GM12878 (cell line): Measurements from ENCODE around the gene WWOX. TPM values are rescaled to one million over a fixed set of nuclear protein-coding genes. Genes with fewer than 3 reads are reported as not detected.

Experiments used
- ATAC-seq: fragments of 200-7000 bp; cut with Tn5 transposase; 3 replicates; pipeline ENCODE4 v1.9.1; 2020; ENCODE audit warnings: mild to moderate bottlenecking, moderate library complexity
- BruUV-seq: library from RNA; stranded (reverse); fragments of 400-500 nt; replicated peaks from 2 replicates; lab custom pipeline; 2021; lab: Mats Ljungman, UMichigan
- CTCF ChIA-PET: fragments of 300-600 bp; sonication (Branson Sonifier 250); formaldehyde crosslinking; extraction: SDS; loops from one replicate; lab custom pipeline; 2021; ENCODE audit warnings: inconsistent platforms; lab: Yijun Ruan, JAX
- POLR2A ChIA-PET: fragments of 350-600 bp; formaldehyde crosslinking; extraction: SDS; loops from one replicate; lab custom pipeline; 2021; ENCODE audit warnings: inconsistent platforms; lab: Charles Lee
- RAD21 ChIA-PET: fragments of 300-600 bp; sonication (Branson Sonifier 250); formaldehyde crosslinking; loops from one replicate; lab custom pipeline; 2023; ENCODE audit warnings: antibody characterized with exemption; ENCODE audit not compliant: unreplicated experiment; lab: Charles Lee
- SMC1A ChIA-PET: fragments of 300-600 bp; sonication (Branson Sonifier 250); formaldehyde crosslinking; loops from one replicate; lab custom pipeline; 2023; ENCODE audit not compliant: unreplicated experiment, uncharacterized antibody; lab: Charles Lee
- DNase-seq: peaks from one replicate; pipeline ENCODE4 v3.0.0-alpha.2; 2011; ENCODE audit warnings: low read depth, low spot score
- FAIRE-seq: peaks from 3 replicates; lab custom pipeline; 2011; peaks lifted over from hg19 to GRCh38; lab: Jason Lieb, UNC
- H2AFZ ChIP-seq: 2 replicates; pipeline ENCODE4 v1.6.0; 2011; ENCODE audit warnings: low read depth, low read length, control low read depth; ENCODE audit not compliant: control insufficient read depth
- H3K27ac ChIP-seq: 2 replicates; pipeline ENCODE4 v1.5.1; 2011; ENCODE audit warnings: control low read depth; ENCODE audit not compliant: control insufficient read depth, insufficient read depth
- H3K27me3 ChIP-seq, 2 experiments: replicated peaks in 1 of 2; 2 replicates each; pipeline versions ENCODE4 v1.6.0 to v1.6.1; 2011; ENCODE audit warnings: low read length in 1 of 2; ENCODE audit not compliant: control insufficient read depth in 2 of 2, insufficient read depth in 2 of 2
- H3K36me3 ChIP-seq, 2 experiments: 2 replicates each; pipeline ENCODE4 v1.5.1; 2011; ENCODE audit warnings: low read length in 1 of 2; ENCODE audit not compliant: control insufficient read depth in 2 of 2, insufficient read depth in 2 of 2
- H3K4me1 ChIP-seq: 2 replicates; pipeline ENCODE4 v1.6.1; 2011; ENCODE audit warnings: mild to moderate bottlenecking, low read length, moderate library complexity, mixed read lengths; ENCODE audit not compliant: control insufficient read depth, insufficient read depth
- H3K4me2 ChIP-seq: 2 replicates; pipeline ENCODE4 v1.6.0; 2011; ENCODE audit warnings: control low read depth; ENCODE audit not compliant: control insufficient read depth, insufficient read depth
- H3K4me3 ChIP-seq: fragments of 200-600 bp; sonication (generic); 2 replicates; pipeline ENCODE4 v1.5.1; 2016
- H3K79me2 ChIP-seq: 2 replicates; pipeline ENCODE4 v1.6.0; 2011; ENCODE audit warnings: low read length; ENCODE audit not compliant: control insufficient read depth, insufficient read depth
- H3K9ac ChIP-seq: 2 replicates; pipeline ENCODE4 v1.8.0; 2011; ENCODE audit warnings: low read length, control low read depth, mixed read lengths; ENCODE audit not compliant: control insufficient read depth, insufficient read depth
- H3K9me3 ChIP-seq: replicated peaks from 3 replicates; pipeline ENCODE4 v1.5.1; 2011; ENCODE audit warnings: mild to moderate bottlenecking, low read length; ENCODE audit not compliant: control insufficient read depth, insufficient read depth
- H4K20me1 ChIP-seq: 2 replicates; pipeline ENCODE4 v1.6.0; 2011; ENCODE audit not compliant: control insufficient read depth, insufficient read depth
- BMI1 ChIP-seq: fragments of 450-650 bp; IDR thresholded peaks from 2 replicates; pipeline ENCODE4 v1.6.1; 2016; ENCODE audit warnings: mild to moderate bottlenecking, moderate library complexity, borderline replicate concordance
- CHD4 ChIP-seq: fragments of 200-600 bp; sonication (generic); IDR thresholded peaks from 2 replicates; pipeline ENCODE4 v1.6.1; 2016; ENCODE audit warnings: mild to moderate bottlenecking
- CREM ChIP-seq: IDR thresholded peaks from 2 replicates; pipeline ENCODE4 v1.6.1; 2014; ENCODE audit warnings: antibody characterized with exemption, low read depth
- IKZF1 ChIP-seq: fragments of 450-650 bp; conservative IDR thresholded peaks from 2 replicates; pipeline ENCODE4 v1.6.1; 2017; ENCODE audit warnings: antibody characterized with exemption, mild to moderate bottlenecking
- TAF1 ChIP-seq: IDR thresholded peaks from 2 replicates; pipeline ENCODE4 v1.6.1; 2011; ENCODE audit warnings: mild to moderate bottlenecking, low read depth, low read length, borderline replicate concordance
- WGBS: methylation state at CpG from one replicate; pipeline ENCODE4 v1.1.6; 2016; ENCODE audit warnings: low lambda C conversion rate; ENCODE audit not compliant: insufficient replicate concordance, insufficient coverage; ENCODE audit errors: missing lambda C conversion rate; 5-methylcytosine and 5-hydroxymethylcytosine counted together
- in situ Hi-C: fragments of 300-500 bp; cut with MboI; formaldehyde crosslinking; loops from 9 replicates; pipeline ENCODE4 v1.14.3; 2018; ENCODE audit warnings: mixed read lengths
- intact Hi-C: fragments of 100-400 bp; cut with micrococcal nuclease; formaldehyde crosslinking; loops from one replicate; pipeline ENCODE4 v1.14.2; 2022; ENCODE audit not compliant: unreplicated experiment
- polyA plus RNA-seq, 11 experiments: library from polyadenylated mRNA; depleted of rRNA in 4 of 11; unstranded in 6 of 11; stranded (reverse) in 5 of 11; fragments of >200 nt; fragmentation: Nextera tagmentation in 4 of 11; fragmentation: Illumina TruSeq in 1 of 11; extraction: Ambion mirVana in 4 of 11; extraction: Trizol in 1 of 11; gene quantifications; 1 replicate in 1 of 11; 2 replicates in 10 of 11; pipeline versions ENCODE4 v1.2.1 to v1.2.3, GENCODE V29; 2011 to 2016; ENCODE audit warnings: inconsistent platforms in 2 of 11, missing spikeins in 2 of 11, low read depth in 1 of 11
- total RNA-seq, 4 experiments: library from RNA; depleted of rRNA in 3 of 4; stranded (reverse); fragments of >200 nt in 3 of 4; fragmentation: Illumina TruSeq in 1 of 4; extraction: Trizol in 1 of 4; gene quantifications; 2 replicates each; pipeline versions ENCODE4 v1.2.1 to v1.2.3, GENCODE V29; 2013 to 2021
- TF ChIP-seq, protein P1 (sequence below): fragments of 450-650 bp; IDR thresholded peaks from 2 replicates; pipeline ENCODE4 v1.6.1; 2017; ENCODE audit warnings: antibody characterized with exemption, mild to moderate bottlenecking, moderate library complexity
- TF ChIP-seq, protein P2 (sequence below): IDR thresholded peaks from 2 replicates; pipeline ENCODE4 v1.6.1; 2012; ENCODE audit warnings: mild to moderate bottlenecking, low read depth, low read length

WWOX gene
- total and polyA plus RNA-seq, 10 of the 15 experiments (the other 5 are each of a cell fraction or from before 2014, with no cell fraction given): 2.8 to 24.4 (median 17.8) TPM

DNA sequence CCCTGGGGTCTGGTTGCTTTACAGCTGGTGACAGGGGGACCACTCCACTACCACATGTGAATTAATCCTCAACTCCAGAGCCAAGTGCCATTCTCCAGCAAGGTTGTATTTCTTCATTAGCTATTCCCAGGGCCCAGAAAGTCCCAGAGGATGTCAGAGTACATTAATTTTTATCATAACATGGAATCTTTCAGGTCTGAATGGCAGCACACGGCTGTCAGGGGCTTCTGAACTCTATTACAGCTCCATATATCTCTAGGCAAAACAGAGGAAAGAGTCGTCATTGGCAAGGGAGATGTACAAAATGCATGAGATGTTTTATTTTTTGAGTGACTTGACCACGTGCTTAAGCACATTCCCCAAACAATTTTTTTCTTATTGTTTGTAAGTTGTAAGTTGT lies 303.4 kb downstream of the WWOX start:
- ChIA-PET RAD21 (no interaction called here), POLR2A (no interaction called here), CTCF (no interaction called here), SMC1A (interaction anchor here (0.6 kb wide), 1 partner anchor 375 kb away, joined by 3 read pairs; no protein-coding TSS in a partner anchor)
- Histone ChIP-seq H3K4me1 (no peaks in the 10 kb centered on the region), H3K79me2 (no peaks in the 10 kb centered on the region), H4K20me1 (no peaks in the 10 kb centered on the region), H3K9ac (no peak overlapping the region), H3K27me3 (no peaks in the 10 kb centered on the region), H3K4me2 (no peak overlapping the region), H3K36me3 (no peaks in the 10 kb centered on the region), H3K4me3 (no peak overlapping the region), H3K27ac (no peak overlapping the region), H3K9me3 (no peaks in the 10 kb centered on the region), H2AFZ (no peak overlapping the region)
- no peak for TF ChIP-seq TAF1
- no peak for TF ChIP-seq IKZF1
- TF ChIP-seq, protein P1, sequence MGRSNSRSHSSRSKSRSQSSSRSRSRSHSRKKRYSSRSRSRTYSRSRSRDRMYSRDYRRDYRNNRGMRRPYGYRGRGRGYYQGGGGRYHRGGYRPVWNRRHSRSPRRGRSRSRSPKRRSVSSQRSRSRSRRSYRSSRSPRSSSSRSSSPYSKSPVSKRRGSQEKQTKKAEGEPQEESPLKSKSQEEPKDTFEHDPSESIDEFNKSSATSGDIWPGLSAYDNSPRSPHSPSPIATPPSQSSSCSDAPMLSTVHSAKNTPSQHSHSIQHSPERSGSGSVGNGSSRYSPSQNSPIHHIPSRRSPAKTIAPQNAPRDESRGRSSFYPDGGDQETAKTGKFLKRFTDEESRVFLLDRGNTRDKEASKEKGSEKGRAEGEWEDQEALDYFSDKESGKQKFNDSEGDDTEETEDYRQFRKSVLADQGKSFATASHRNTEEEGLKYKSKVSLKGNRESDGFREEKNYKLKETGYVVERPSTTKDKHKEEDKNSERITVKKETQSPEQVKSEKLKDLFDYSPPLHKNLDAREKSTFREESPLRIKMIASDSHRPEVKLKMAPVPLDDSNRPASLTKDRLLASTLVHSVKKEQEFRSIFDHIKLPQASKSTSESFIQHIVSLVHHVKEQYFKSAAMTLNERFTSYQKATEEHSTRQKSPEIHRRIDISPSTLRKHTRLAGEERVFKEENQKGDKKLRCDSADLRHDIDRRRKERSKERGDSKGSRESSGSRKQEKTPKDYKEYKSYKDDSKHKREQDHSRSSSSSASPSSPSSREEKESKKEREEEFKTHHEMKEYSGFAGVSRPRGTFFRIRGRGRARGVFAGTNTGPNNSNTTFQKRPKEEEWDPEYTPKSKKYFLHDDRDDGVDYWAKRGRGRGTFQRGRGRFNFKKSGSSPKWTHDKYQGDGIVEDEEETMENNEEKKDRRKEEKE: no peak
- TF ChIP-seq CREM: no peak
- TF ChIP-seq BMI1: no peak
- TF ChIP-seq CHD4: no peak
- TF ChIP-seq, protein P2, sequence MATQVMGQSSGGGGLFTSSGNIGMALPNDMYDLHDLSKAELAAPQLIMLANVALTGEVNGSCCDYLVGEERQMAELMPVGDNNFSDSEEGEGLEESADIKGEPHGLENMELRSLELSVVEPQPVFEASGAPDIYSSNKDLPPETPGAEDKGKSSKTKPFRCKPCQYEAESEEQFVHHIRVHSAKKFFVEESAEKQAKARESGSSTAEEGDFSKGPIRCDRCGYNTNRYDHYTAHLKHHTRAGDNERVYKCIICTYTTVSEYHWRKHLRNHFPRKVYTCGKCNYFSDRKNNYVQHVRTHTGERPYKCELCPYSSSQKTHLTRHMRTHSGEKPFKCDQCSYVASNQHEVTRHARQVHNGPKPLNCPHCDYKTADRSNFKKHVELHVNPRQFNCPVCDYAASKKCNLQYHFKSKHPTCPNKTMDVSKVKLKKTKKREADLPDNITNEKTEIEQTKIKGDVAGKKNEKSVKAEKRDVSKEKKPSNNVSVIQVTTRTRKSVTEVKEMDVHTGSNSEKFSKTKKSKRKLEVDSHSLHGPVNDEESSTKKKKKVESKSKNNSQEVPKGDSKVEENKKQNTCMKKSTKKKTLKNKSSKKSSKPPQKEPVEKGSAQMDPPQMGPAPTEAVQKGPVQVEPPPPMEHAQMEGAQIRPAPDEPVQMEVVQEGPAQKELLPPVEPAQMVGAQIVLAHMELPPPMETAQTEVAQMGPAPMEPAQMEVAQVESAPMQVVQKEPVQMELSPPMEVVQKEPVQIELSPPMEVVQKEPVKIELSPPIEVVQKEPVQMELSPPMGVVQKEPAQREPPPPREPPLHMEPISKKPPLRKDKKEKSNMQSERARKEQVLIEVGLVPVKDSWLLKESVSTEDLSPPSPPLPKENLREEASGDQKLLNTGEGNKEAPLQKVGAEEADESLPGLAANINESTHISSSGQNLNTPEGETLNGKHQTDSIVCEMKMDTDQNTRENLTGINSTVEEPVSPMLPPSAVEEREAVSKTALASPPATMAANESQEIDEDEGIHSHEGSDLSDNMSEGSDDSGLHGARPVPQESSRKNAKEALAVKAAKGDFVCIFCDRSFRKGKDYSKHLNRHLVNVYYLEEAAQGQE: no peak
- intact Hi-C loops (no loop called here), in situ Hi-C loops (no loop called here)
- WGBS: 31% methylated on average over 3 of the region's 3 CpGs
- FAIRE-seq: no peak
- DNase-seq: no peak
- no TSS peak for BruUV-seq
- no peak for ATAC-seq
